B cell (primary cell): ENCODE measurements around the gene PPCDC. TPM values are rescaled to one million over a fixed set of nuclear protein-coding genes. Genes with fewer than 3 reads are reported as not detected.

Experiments
- ATAC-seq: fragments of 200-7000 bp; cut with Tn5 transposase; one replicate; pipeline ENCODE4 v1.10.0; 2021; ENCODE audit warnings: low read depth, mild to moderate bottlenecking, moderate number of reproducible peaks, moderate library complexity
- CTCF ChIA-PET: fragments of 350-600 bp; sonication (Branson Sonifier 250); formaldehyde crosslinking; loops from one replicate; lab custom pipeline; 2021; ENCODE audit warnings: antibody characterized with exemption, inconsistent platforms; lab: Charles Lee
- POLR2A ChIA-PET: fragments of 350-600 bp; sonication (Branson Sonifier 250); formaldehyde crosslinking; loops from one replicate; lab custom pipeline; 2021; ENCODE audit warnings: antibody characterized with exemption; lab: Charles Lee
- DNase-seq: peaks from one replicate; pipeline ENCODE4 v3.0.0; 2013
- H2AFZ ChIP-seq: 2 replicates; pipeline ENCODE4 v1.6.1; 2012; ENCODE audit warnings: mild to moderate bottlenecking, low read depth, low read length; ENCODE audit not compliant: insufficient read depth, poor library complexity, severe bottlenecking
- H3K27ac ChIP-seq, 2 donors: 1 replicate in 1 of 2; 2 replicates in 1 of 2; pipeline ENCODE4 v1.5.1; 2012 to 2013; ENCODE audit warnings: low read length in 2 of 2, mild to moderate bottlenecking in 2 of 2, moderate library complexity in 1 of 2
- H3K27me3 ChIP-seq, 4 experiments: fragments of 200-600 bp in 1 of 4; sonication (generic) in 1 of 4; replicated peaks in 1 of 4; 1 replicate in 2 of 4; 2 replicates in 2 of 4; pipeline versions ENCODE4 v1.6.1 to v1.7.0; 2013 to 2016; ENCODE audit warnings: low read length in 3 of 4, mild to moderate bottlenecking in 2 of 4, mixed read lengths in 1 of 4, moderate library complexity in 1 of 4; ENCODE audit not compliant: insufficient read depth in 4 of 4, control insufficient read depth in 3 of 4; ENCODE audit errors: control extremely low read depth in 1 of 4
- H3K36me3 ChIP-seq, 2 experiments: replicated peaks in 1 of 2; 1 replicate in 1 of 2; 2 replicates in 1 of 2; pipeline versions ENCODE4 v1.6.1 to v1.7.1; 2013; ENCODE audit warnings: low read length in 1 of 2; ENCODE audit not compliant: insufficient read depth in 2 of 2, control insufficient read depth in 1 of 2; ENCODE audit errors: control extremely low read depth in 1 of 2, extremely low read depth in 1 of 2
- H3K4me1 ChIP-seq, 2 donors: fragments of 200-600 bp in 1 of 2; sonication (generic) in 1 of 2; 1 replicate in 1 of 2; 2 replicates in 1 of 2; pipeline versions ENCODE4 v1.5.1 to v1.6.1; 2013 to 2017; ENCODE audit warnings: low read length in 2 of 2; ENCODE audit not compliant: control insufficient read depth in 2 of 2, insufficient read depth in 2 of 2
- H3K4me2 ChIP-seq: replicated peaks from 2 replicates; pipeline ENCODE3; 2012; ENCODE audit warnings: mild to moderate bottlenecking, low read depth, low read length; ENCODE audit not compliant: poor library complexity, severe bottlenecking
- H3K4me3 ChIP-seq, 5 experiments: fragments of 200-600 bp in 1 of 5; sonication (generic) in 1 of 5; 1 replicate in 3 of 5; 2 replicates in 2 of 5; pipeline versions ENCODE4 v1.5.1 to v1.7.0; 2011 to 2016; ENCODE audit warnings: low read length in 4 of 5, mild to moderate bottlenecking in 4 of 5, low read depth in 2 of 5, control low read depth in 1 of 5, moderate library complexity in 1 of 5; ENCODE audit not compliant: insufficient read depth in 1 of 5; ENCODE audit errors: control extremely low read depth in 1 of 5, extremely low read depth in 1 of 5
- H3K79me2 ChIP-seq: fragments of 200-600 bp; sonication (generic); one replicate; pipeline ENCODE4 v1.6.0; 2016; ENCODE audit warnings: low read length; ENCODE audit not compliant: control insufficient read depth, insufficient read depth
- H3K9ac ChIP-seq: fragments of 200-600 bp; sonication (generic); 2 replicates; pipeline ENCODE4 v1.6.1; 2017; ENCODE audit warnings: mild to moderate bottlenecking, low read length, moderate library complexity
- H3K9me3 ChIP-seq, 3 donors: one replicate each; pipeline versions ENCODE4 v1.6.1 to v1.7.1; 2013; ENCODE audit warnings: low read length in 2 of 3; ENCODE audit not compliant: control insufficient read depth in 2 of 3, insufficient read depth in 1 of 3; ENCODE audit errors: control extremely low read depth in 1 of 3
- H4K20me1 ChIP-seq: 2 replicates; pipeline ENCODE4 v1.6.0; 2012; ENCODE audit warnings: mild to moderate bottlenecking, low read length; ENCODE audit not compliant: insufficient read depth, control insufficient read depth, poor library complexity, severe bottlenecking
- H3K27ac Mint-ChIP-seq: one replicate; pipeline ENCODE4 v1.8.0; 2021; ENCODE audit warnings: mixed read lengths
- H3K27me3 Mint-ChIP-seq: one replicate; pipeline ENCODE4 v1.8.0; 2021; ENCODE audit warnings: mixed read lengths
- H3K4me1 Mint-ChIP-seq: one replicate; pipeline ENCODE4 v1.8.0; 2021; ENCODE audit warnings: mixed read lengths
- H3K4me3 Mint-ChIP-seq: one replicate; pipeline ENCODE4 v1.8.0; 2021; ENCODE audit warnings: mixed read lengths
- H3K9me3 Mint-ChIP-seq: one replicate; pipeline ENCODE4 v1.8.0; 2022; ENCODE audit warnings: mixed read lengths; ENCODE audit not compliant: insufficient read depth
- EZH2 ChIP-seq: IDR thresholded peaks from 2 replicates; pipeline ENCODE4 v1.6.1; 2012; ENCODE audit warnings: borderline replicate concordance, low read depth, mild to moderate bottlenecking, moderate library complexity, low read length; ENCODE audit not compliant: insufficient read depth, poor library complexity, severe bottlenecking
- WGBS: methylation state at CpG from one replicate; pipeline ENCODE4 v1.1.5; 2013; ENCODE audit warnings: missing lambda C conversion rate; ENCODE audit not compliant: insufficient coverage; 5-methylcytosine and 5-hydroxymethylcytosine counted together
- intact Hi-C: fragments of 100-400 bp; cut with micrococcal nuclease; formaldehyde crosslinking; loops from one replicate; pipeline ENCODE4 v1.10.0; 2022
- polyA plus RNA-seq: library from polyadenylated mRNA; depleted of rRNA; stranded (reverse); fragments of >200 nt; gene quantifications from 2 replicates; pipeline ENCODE4 v1.2.3, GENCODE V29; 2012
- total RNA-seq, 2 donors: library from RNA; stranded (reverse); fragments of 120-200 nt in 1 of 2; gene quantifications; 1 replicate in 1 of 2; 2 replicates in 1 of 2; pipeline versions ENCODE4 v1.2.3 to v1.2.4, GENCODE V29; 2013 to 2022
- TF ChIP-seq, protein P1 (sequence below): fragments of 200-600 bp; IDR thresholded peaks from one replicate; pipeline ENCODE4 v1.8.0; 2022; ENCODE audit warnings: antibody characterized with exemption, mild to moderate bottlenecking

The PPCDC gene
- total and polyA plus RNA-seq, 2 donors (not counting 1 experiment from before 2014, with no cell fraction given) = 15.1 to 19.7 TPM

DNA sequence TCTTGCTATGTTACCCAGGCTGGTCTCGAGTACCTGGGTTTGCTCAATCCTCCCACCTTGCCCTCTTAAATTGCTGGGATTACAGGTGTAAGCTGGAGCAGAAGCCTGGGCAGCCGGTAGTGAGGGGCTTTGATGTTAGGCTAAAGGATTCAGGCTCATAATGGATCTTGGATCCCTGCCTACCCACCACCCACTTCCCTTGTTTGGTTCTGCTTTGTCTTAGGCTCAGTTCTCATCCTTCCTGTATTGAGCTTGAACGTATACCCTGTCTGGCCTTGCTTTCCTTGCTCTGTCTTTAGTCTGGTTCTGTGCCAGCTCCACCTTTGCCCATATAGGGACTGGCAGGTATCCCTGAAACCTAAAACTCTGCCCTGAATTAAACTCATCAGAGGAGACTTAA lies 1.7 kb downstream of the PPCDC start:
- Histone ChIP-seq H3K36me3 (no peaks in the 10 kb centered on the region), H3K4me1 (peaks cover 10 to 28% of the 10 kb centered on the region in 2 donors), H2AFZ (no peak overlapping the region), H3K4me3 (no peak overlapping the region), H3K27me3 (peaks cover 0 to 19% (median 6%) of the 10 kb centered on the region in 4 experiments), H4K20me1 (peaks cover 12% of the 10 kb centered on the region), H3K9ac (no peak overlapping the region), H3K4me2 (no peak overlapping the region), H3K9me3 (peaks cover 0 to 2% (median 0%) of the 10 kb centered on the region in 3 donors), H3K79me2 (peaks cover 23% of the 10 kb centered on the region), H3K27ac (no peak overlapping the region)
- H3K4me1 Mint-ChIP-seq = peaks cover 19% of the 10 kb centered on the region
- H3K27ac Mint-ChIP-seq = peak overlapping the region; percentile 38
- DNase-seq = no peak
- H3K9me3 Mint-ChIP-seq = no peaks in the 10 kb centered on the region
- intact Hi-C loops = loop anchor here (10.0 kb wide), 1 partner anchor 620 kb away; the partner anchor contains the start of genes IMP3 and SNX33
- peaks cover 11% of the 10 kb centered on the region for H3K27me3 Mint-ChIP-seq
- 32% methylated on average over 2 of the region's 3 CpGs for WGBS
- no peak for TF ChIP-seq EZH2
- TF ChIP-seq, protein P1, sequence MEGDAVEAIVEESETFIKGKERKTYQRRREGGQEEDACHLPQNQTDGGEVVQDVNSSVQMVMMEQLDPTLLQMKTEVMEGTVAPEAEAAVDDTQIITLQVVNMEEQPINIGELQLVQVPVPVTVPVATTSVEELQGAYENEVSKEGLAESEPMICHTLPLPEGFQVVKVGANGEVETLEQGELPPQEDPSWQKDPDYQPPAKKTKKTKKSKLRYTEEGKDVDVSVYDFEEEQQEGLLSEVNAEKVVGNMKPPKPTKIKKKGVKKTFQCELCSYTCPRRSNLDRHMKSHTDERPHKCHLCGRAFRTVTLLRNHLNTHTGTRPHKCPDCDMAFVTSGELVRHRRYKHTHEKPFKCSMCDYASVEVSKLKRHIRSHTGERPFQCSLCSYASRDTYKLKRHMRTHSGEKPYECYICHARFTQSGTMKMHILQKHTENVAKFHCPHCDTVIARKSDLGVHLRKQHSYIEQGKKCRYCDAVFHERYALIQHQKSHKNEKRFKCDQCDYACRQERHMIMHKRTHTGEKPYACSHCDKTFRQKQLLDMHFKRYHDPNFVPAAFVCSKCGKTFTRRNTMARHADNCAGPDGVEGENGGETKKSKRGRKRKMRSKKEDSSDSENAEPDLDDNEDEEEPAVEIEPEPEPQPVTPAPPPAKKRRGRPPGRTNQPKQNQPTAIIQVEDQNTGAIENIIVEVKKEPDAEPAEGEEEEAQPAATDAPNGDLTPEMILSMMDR = no peak
- peak overlapping the region; percentile 45 for H3K4me3 Mint-ChIP-seq
- no peak for ATAC-seq
- ChIA-PET CTCF (interaction anchor here (1.2 to 10.4 kb wide), 6 partner anchors 9 to 254 kb away, joined by 3 to 170 read pairs (median 3); no protein-coding TSS in a partner anchor), POLR2A (interaction anchor here (0.6 to 1.2 kb wide), 2 partner anchors 151 to 177 kb away, joined by 3 to 4 read pairs; partner anchors contain the start of gene C15orf39)
